GM12864 (cell line): ENCODE results near the gene GNG4.

Experiments used
- DNase-seq: peaks from one replicate; pipeline ENCODE4 v3.0.0-alpha.2; 2011; ENCODE audit warnings: low read depth
- H3K4me3 ChIP-seq: 2 replicates; pipeline ENCODE4 v1.5.1; 2011; ENCODE audit warnings: mild to moderate bottlenecking, low read depth, low read length, control low read depth
- TF ChIP-seq, protein P1 (sequence below): IDR thresholded peaks from 2 replicates; pipeline ENCODE4 v1.5.1; 2011; ENCODE audit warnings: low read depth, mild to moderate bottlenecking, moderate library complexity, low read length, control low read depth, inconsistent platforms; ENCODE audit errors: missing control alignments

The GNG4 gene

DNA sequence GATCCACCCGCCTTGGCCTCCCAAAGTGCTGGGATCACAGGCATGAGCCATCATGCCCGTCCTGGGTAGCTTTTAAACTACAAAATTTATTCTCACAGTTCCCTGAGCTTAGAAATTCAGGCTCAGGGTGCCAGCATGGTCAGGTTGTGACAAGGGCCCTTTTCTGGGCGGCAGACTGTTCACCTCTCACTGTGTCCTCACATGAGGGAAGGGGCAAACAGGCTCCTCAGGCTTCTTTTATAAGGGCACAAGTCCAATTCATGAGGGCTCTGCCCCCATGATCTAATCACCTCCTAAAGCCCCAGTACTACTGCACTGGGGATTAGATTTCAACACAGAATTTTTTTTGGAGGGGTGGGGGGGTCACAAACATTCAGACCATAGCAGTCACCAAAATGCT, 36.8 kb downstream of the GNG4 start:
- no peak for DNase-seq
- TF ChIP-seq, protein P1, sequence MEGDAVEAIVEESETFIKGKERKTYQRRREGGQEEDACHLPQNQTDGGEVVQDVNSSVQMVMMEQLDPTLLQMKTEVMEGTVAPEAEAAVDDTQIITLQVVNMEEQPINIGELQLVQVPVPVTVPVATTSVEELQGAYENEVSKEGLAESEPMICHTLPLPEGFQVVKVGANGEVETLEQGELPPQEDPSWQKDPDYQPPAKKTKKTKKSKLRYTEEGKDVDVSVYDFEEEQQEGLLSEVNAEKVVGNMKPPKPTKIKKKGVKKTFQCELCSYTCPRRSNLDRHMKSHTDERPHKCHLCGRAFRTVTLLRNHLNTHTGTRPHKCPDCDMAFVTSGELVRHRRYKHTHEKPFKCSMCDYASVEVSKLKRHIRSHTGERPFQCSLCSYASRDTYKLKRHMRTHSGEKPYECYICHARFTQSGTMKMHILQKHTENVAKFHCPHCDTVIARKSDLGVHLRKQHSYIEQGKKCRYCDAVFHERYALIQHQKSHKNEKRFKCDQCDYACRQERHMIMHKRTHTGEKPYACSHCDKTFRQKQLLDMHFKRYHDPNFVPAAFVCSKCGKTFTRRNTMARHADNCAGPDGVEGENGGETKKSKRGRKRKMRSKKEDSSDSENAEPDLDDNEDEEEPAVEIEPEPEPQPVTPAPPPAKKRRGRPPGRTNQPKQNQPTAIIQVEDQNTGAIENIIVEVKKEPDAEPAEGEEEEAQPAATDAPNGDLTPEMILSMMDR = no peak
- H3K4me3 ChIP-seq = no peak overlapping the region

DNA sequence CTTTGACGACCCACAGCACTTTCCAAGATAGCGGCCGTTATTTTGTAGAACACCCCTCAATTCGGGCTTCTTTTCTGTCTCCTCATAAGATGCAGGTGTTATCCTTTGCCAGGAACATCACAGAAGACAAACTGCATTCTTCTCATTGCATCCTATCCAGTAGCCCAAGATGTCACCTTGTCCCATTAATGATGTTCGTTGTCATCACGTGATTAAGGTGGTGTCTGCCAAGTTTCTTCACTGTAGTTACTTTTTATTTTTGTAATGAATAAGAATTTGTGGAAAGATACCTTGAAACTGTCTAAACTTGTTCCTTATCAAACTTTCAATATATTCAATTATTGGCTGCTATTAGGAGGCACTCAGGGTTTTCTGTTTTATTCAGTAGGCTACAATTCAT, 39.4 kb downstream of the GNG4 start:
- TF ChIP-seq, protein P1 = no peak
- no peak overlapping the region for H3K4me3 ChIP-seq
- DNase-seq = no peak

DNA sequence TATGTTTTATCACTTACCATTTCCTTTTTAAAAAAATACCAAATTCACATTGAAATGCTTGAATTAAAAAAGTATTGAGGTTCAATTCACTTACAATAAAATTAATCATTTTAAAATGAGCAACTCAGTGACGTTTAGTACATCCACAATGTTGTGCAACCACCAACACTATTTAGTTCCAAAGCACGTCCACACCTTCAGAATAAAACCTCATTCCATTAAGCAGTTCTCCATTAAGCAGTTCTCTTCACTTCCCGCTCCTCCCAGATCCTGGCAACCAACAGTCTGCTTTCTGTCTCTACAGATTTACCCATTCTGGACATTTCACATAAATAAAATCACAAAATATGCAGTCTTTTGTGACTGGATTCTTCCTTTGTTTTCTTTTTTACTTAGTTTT, 41.3 kb downstream of the GNG4 start:
- no peak for DNase-seq
- TF ChIP-seq, protein P1 = no peak
- H3K4me3 ChIP-seq = no peak overlapping the region

DNA sequence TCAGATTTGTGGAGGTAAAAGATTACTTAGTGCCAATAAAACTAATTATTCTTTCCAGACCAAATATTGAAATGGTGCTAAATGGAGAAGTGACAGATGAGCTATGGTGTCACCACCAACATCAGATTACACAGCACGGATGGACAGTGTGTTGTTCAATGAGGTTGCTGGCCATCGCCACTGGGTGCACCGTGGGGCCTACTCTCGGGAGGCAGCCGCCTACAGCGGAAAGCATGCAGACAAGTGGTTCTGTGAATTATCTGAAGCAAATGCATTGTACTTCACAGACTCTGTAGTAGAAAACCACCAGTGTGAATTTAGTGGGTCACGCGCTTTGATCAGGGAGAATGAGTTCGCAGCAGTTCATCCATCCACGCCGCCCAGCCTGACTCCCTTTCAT, 42.3 kb downstream of the GNG4 start:
- no peak overlapping the region for H3K4me3 ChIP-seq
- TF ChIP-seq, protein P1 = no peak
- no peak for DNase-seq

- H3K4me3 ChIP-seq = no peak overlapping the region
- TF ChIP-seq, protein P1 = peak; percentile 52
- DNase-seq = no peak
Measured at GRCh38 chr1:235601104-235601503, 48.5 kb downstream of the GNG4 start.

- TF ChIP-seq, protein P1 = no peak
- H3K4me3 ChIP-seq = no peak overlapping the region
- no peak for DNase-seq
Measured at GRCh38 chr1:235599536-235599935, 50.0 kb downstream of the GNG4 start.

DNA sequence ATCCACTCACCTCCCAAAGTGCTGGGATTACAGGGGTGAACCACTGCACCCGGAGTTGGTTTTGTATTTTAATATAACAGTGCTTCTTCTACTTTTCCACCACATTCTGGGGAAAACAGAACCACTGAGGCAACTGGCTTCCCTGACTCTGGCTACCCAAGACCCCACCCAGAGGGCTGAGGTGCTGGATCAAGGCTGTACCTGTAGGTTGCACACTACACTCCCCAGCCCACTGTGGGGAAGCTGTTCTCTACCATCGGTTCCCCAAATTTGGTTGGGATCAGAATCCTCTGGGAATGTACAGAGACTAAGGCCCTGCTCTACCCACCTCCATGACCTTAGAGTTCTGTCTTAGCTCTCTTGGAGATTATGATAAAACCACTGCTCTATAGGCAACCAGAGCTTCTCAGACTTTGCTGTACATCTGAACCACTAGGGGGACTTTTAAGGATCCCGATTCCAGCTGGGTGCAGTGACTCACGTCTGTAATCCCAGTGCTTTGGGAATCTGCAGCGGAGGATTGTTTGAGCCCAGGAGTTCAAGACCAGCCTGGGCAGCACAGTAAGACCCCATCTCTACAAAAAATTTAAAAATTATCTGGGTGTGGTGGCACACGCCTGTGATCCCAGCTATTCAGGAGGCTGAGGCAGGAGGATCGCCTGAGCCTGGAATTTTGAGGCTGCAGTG, 51.6 kb downstream of the GNG4 start:
- DNase-seq = no peak
- TF ChIP-seq, protein P1 = peak; percentile 57
- no peak overlapping the region for H3K4me3 ChIP-seq
